GM18870 (cell line): Measurements from ENCODE around the gene TCF3.

ENCODE experiments used
- ATAC-seq: cut with Tn5 transposase; IDR thresholded peaks from one replicate; pipeline ENCODE4 v1.9.1; 2021; ENCODE audit warnings: moderate library complexity; ENCODE audit not compliant: unreplicated experiment

Gene TCF3

GRCh38 chr19:1567848-1568227, 84.6 kb downstream of the TCF3 start:
- ATAC-seq: no peak

- no peak for ATAC-seq
Measured at GRCh38 chr19:1567116-1567847, 85.1 kb downstream of the TCF3 start.

GRCh38 chr19:1566392-1567115, 85.9 kb downstream of the TCF3 start:
- no peak for ATAC-seq

GRCh38 chr19:1563251-1563650, 89.2 kb downstream of the TCF3 start:
- ATAC-seq: no peak

- no peak for ATAC-seq
Measured at GRCh38 chr19:1561236-1561842, 91.1 kb downstream of the TCF3 start.

- no peak for ATAC-seq
Measured at GRCh38 chr19:1560286-1560882, 92.0 kb downstream of the TCF3 start.
